ENCODE results near the gene KCNMB1.

Gene KCNMB1

GRCh38 chr5:170402508-170402907 is 13.3 kb upstream of the KCNMB1 start:
- H4K20me1 ChIP-seq (ENCODE audit: low read depth, low read length): no peaks in the 10 kb centered on the region
- H3F3A ChIP-seq (ENCODE audit: insufficient read depth): no peaks in the 10 kb centered on the region
- H2AFZ ChIP-seq (ENCODE audit: low read depth, low read length, severe bottlenecking): no peak overlapping the region
- H3K36me3 ChIP-seq (ENCODE audit: low read length): no peaks in the 10 kb centered on the region
- no peak overlapping the region for H3K4me2 ChIP-seq (ENCODE audit: low read depth, low read length, poor library complexity, severe bottlenecking)
- no peaks in the 10 kb centered on the region for H3K79me2 ChIP-seq (ENCODE audit: insufficient read depth, low read length)
- no peak overlapping the region for H3K27ac ChIP-seq (ENCODE audit: low read depth, low read length)
- H3K9ac ChIP-seq (ENCODE audit: low read length): no peak overlapping the region
- no peaks in the 10 kb centered on the region for H3K9me3 ChIP-seq (ENCODE audit: insufficient read depth, low read length)
- no peak overlapping the region for H3K4me3 ChIP-seq (ENCODE audit: insufficient read depth, low read length, poor library complexity, severe bottlenecking)
- TF ChIP-seq EZH2phosphoT487 (conservative IDR thresholded peaks at IDR 0.05; ENCODE audit: low read length) (no peak), CTCF (IDR thresholded peaks at IDR 0.05; ENCODE audit: insufficient read depth, low read length, poor library complexity, severe bottlenecking) (no peak)
- H3K9me2 ChIP-seq (replicated peaks; ENCODE audit: insufficient read depth, low read length): no peaks in the 10 kb centered on the region
- H3K27me3 ChIP-seq (ENCODE audit: low read length): no peaks in the 10 kb centered on the region

- Histone ChIP-seq H3K9me3 (ENCODE audit: insufficient read depth, low read length) (no peaks in the 10 kb centered on the region), H3K36me3 (ENCODE audit: low read length) (no peaks in the 10 kb centered on the region), H3K9ac (ENCODE audit: low read length) (no peak overlapping the region), H3K9me2 (replicated peaks; ENCODE audit: insufficient read depth, low read length) (no peaks in the 10 kb centered on the region), H3K4me2 (ENCODE audit: low read depth, low read length, poor library complexity, severe bottlenecking) (no peak overlapping the region), H3K27me3 (ENCODE audit: low read length) (no peaks in the 10 kb centered on the region), H3K27ac (ENCODE audit: low read depth, low read length) (no peak overlapping the region), H3F3A (ENCODE audit: insufficient read depth) (no peaks in the 10 kb centered on the region), H2AFZ (ENCODE audit: low read depth, low read length, severe bottlenecking) (no peak overlapping the region), H3K4me3 (ENCODE audit: insufficient read depth, low read length, poor library complexity, severe bottlenecking) (no peak overlapping the region), H3K79me2 (ENCODE audit: insufficient read depth, low read length) (no peaks in the 10 kb centered on the region), H4K20me1 (ENCODE audit: low read depth, low read length) (no peaks in the 10 kb centered on the region)
- no peak for TF ChIP-seq CTCF (IDR thresholded peaks at IDR 0.05; ENCODE audit: insufficient read depth, low read length, poor library complexity, severe bottlenecking)
- no peak for TF ChIP-seq EZH2phosphoT487 (conservative IDR thresholded peaks at IDR 0.05; ENCODE audit: low read length)
These were observed 7.9 kb upstream of the KCNMB1 start for GRCh38 chr5:170397059-170397458.

- Histone ChIP-seq H3K9me2 (replicated peaks; ENCODE audit: insufficient read depth, low read length) (no peaks in the 10 kb centered on the region), H2AFZ (ENCODE audit: low read depth, low read length, severe bottlenecking) (no peak overlapping the region), H3K4me2 (ENCODE audit: low read depth, low read length, poor library complexity, severe bottlenecking) (no peak overlapping the region), H3K9ac (ENCODE audit: low read length) (no peak overlapping the region), H3F3A (ENCODE audit: insufficient read depth) (no peaks in the 10 kb centered on the region), H4K20me1 (ENCODE audit: low read depth, low read length) (no peaks in the 10 kb centered on the region), H3K27me3 (ENCODE audit: low read length) (no peaks in the 10 kb centered on the region), H3K36me3 (ENCODE audit: low read length) (no peaks in the 10 kb centered on the region), H3K4me3 (ENCODE audit: insufficient read depth, low read length, poor library complexity, severe bottlenecking) (no peak overlapping the region), H3K9me3 (ENCODE audit: insufficient read depth, low read length) (no peaks in the 10 kb centered on the region), H3K27ac (ENCODE audit: low read depth, low read length) (no peak overlapping the region), H3K79me2 (ENCODE audit: insufficient read depth, low read length) (no peaks in the 10 kb centered on the region)
- TF ChIP-seq CTCF (IDR thresholded peaks at IDR 0.05; ENCODE audit: insufficient read depth, low read length, poor library complexity, severe bottlenecking) (no peak), EZH2phosphoT487 (conservative IDR thresholded peaks at IDR 0.05; ENCODE audit: low read length) (no peak)
These were observed 4.8 kb upstream of the KCNMB1 start for GRCh38 chr5:170393958-170394357.

Measured in SU-DHL-6 (cell line).